ENCODE data around the gene CACNA1G.

Gene CACNA1G

GRCh38 chr17:50660042-50660886 lies 99.7 kb downstream of the CACNA1G start:
- no peaks in the 10 kb centered on the region for H4K20me1 ChIP-seq (ENCODE audit: insufficient read depth, low read length)
- no peaks in the 10 kb centered on the region for H3K4me1 ChIP-seq (ENCODE audit: insufficient read depth, low read length, severe bottlenecking)
- H3K79me2 ChIP-seq (ENCODE audit: insufficient read depth, low read length) = no peaks in the 10 kb centered on the region
- no peak overlapping the region for H2AFZ ChIP-seq (ENCODE audit: low read length)
- no peak overlapping the region for H3K4me2 ChIP-seq (ENCODE audit: low read length)
- H3K4me3 ChIP-seq (ENCODE audit: low read depth, low read length, poor library complexity, severe bottlenecking) = no peak overlapping the region
- TF ChIP-seq CTCF (IDR thresholded peaks at IDR 0.05; ENCODE audit: low read length) (no peak), EZH2 (IDR thresholded peaks at IDR 0.05; ENCODE audit: borderline replicate concordance, low read length) (no peak)
- no peak overlapping the region for H3K9ac ChIP-seq (ENCODE audit: low read length)
- H3K9me2 ChIP-seq (ENCODE audit: low read depth, low read length) = no peaks in the 10 kb centered on the region
- no peaks in the 10 kb centered on the region for H3K9me3 ChIP-seq (ENCODE audit: low read length)
- no peaks in the 10 kb centered on the region for H3F3A ChIP-seq (ENCODE audit: insufficient read depth, low read length)
- no peaks in the 10 kb centered on the region; the same call in 1 of the 2 replicates for H3K27me3 ChIP-seq (ENCODE audit: insufficient read depth, low read length)
- no peaks in the 10 kb centered on the region for H3K36me3 ChIP-seq (ENCODE audit: insufficient read depth, low read length)
- H3K27ac ChIP-seq (ENCODE audit: low read depth, low read length, poor library complexity, severe bottlenecking) = no peak overlapping the region

- H3K9ac ChIP-seq (ENCODE audit: low read length) = no peak overlapping the region
- H3K79me2 ChIP-seq (ENCODE audit: insufficient read depth, low read length) = no peaks in the 10 kb centered on the region
- no peaks in the 10 kb centered on the region for H3K9me3 ChIP-seq (ENCODE audit: low read length)
- no peak overlapping the region for H3K4me2 ChIP-seq (ENCODE audit: low read length)
- H3K9me2 ChIP-seq (ENCODE audit: low read depth, low read length) = no peaks in the 10 kb centered on the region
- no peaks in the 10 kb centered on the region; the same call in 1 of the 2 replicates for H3K27me3 ChIP-seq (ENCODE audit: insufficient read depth, low read length)
- no peak overlapping the region for H2AFZ ChIP-seq (ENCODE audit: low read length)
- H3K27ac ChIP-seq (ENCODE audit: low read depth, low read length, poor library complexity, severe bottlenecking) = no peak overlapping the region
- TF ChIP-seq EZH2 (IDR thresholded peaks at IDR 0.05; ENCODE audit: borderline replicate concordance, low read length) = no peak
- TF ChIP-seq CTCF (IDR thresholded peaks at IDR 0.05; ENCODE audit: low read length) = no peak
- no peaks in the 10 kb centered on the region for H3F3A ChIP-seq (ENCODE audit: insufficient read depth, low read length)
- H3K4me3 ChIP-seq (ENCODE audit: low read depth, low read length, poor library complexity, severe bottlenecking) = no peak overlapping the region
- H3K36me3 ChIP-seq (ENCODE audit: insufficient read depth, low read length) = no peaks in the 10 kb centered on the region
- H4K20me1 ChIP-seq (ENCODE audit: insufficient read depth, low read length) = no peaks in the 10 kb centered on the region
- H3K4me1 ChIP-seq (ENCODE audit: insufficient read depth, low read length, severe bottlenecking) = no peaks in the 10 kb centered on the region
These were observed 100.4 kb downstream of the CACNA1G start for GRCh38 chr17:50660887-50661345.

GRCh38 chr17:50661348-50661747 lies 100.8 kb downstream of the CACNA1G start:
- no peak overlapping the region for H3K4me2 ChIP-seq (ENCODE audit: low read length)
- H3K27me3 ChIP-seq (ENCODE audit: insufficient read depth, low read length) = no peaks in the 10 kb centered on the region; the same call in 1 of the 2 replicates
- H3K79me2 ChIP-seq (ENCODE audit: insufficient read depth, low read length) = no peaks in the 10 kb centered on the region
- no peaks in the 10 kb centered on the region for H3K36me3 ChIP-seq (ENCODE audit: insufficient read depth, low read length)
- H2AFZ ChIP-seq (ENCODE audit: low read length) = no peak overlapping the region
- TF ChIP-seq CTCF (IDR thresholded peaks at IDR 0.05; ENCODE audit: low read length) (no peak), EZH2 (IDR thresholded peaks at IDR 0.05; ENCODE audit: borderline replicate concordance, low read length) (no peak)
- H3K4me3 ChIP-seq (ENCODE audit: low read depth, low read length, poor library complexity, severe bottlenecking) = no peak overlapping the region
- no peaks in the 10 kb centered on the region for H4K20me1 ChIP-seq (ENCODE audit: insufficient read depth, low read length)
- H3K4me1 ChIP-seq (ENCODE audit: insufficient read depth, low read length, severe bottlenecking) = no peaks in the 10 kb centered on the region
- H3K9me2 ChIP-seq (ENCODE audit: low read depth, low read length) = no peaks in the 10 kb centered on the region
- no peaks in the 10 kb centered on the region for H3K9me3 ChIP-seq (ENCODE audit: low read length)
- H3F3A ChIP-seq (ENCODE audit: insufficient read depth, low read length) = no peaks in the 10 kb centered on the region
- H3K27ac ChIP-seq (ENCODE audit: low read depth, low read length, poor library complexity, severe bottlenecking) = no peak overlapping the region
- H3K9ac ChIP-seq (ENCODE audit: low read length) = no peak overlapping the region
